Esophagus squamous epithelium (tissue), 4 donors: ENCODE results near the gene PKD2.

ENCODE experiments used
- CTCF ChIP-seq, 6 experiments: fragments of 450-650 bp in 4 of 6; fragments of 200-600 bp in 2 of 6; sonication (generic) in 2 of 6; IDR thresholded peaks; one replicate each; pipeline ENCODE4 v1.5.1; 2016 to 2019; ENCODE audit warnings: antibody characterized with exemption in 6 of 6, mild to moderate bottlenecking in 4 of 6, moderate library complexity in 4 of 6
- POLR2A ChIP-seq, 4 donors: fragments of 450-650 bp; IDR thresholded peaks; one replicate each; pipeline ENCODE4 v1.6.1; 2017; ENCODE audit warnings: antibody characterized with exemption in 4 of 4, mild to moderate bottlenecking in 4 of 4, moderate library complexity in 3 of 4

- TF ChIP-seq CTCF (IDR thresholded peaks at IDR 0.05) = no peak
- TF ChIP-seq POLR2A (IDR thresholded peaks at IDR 0.05) = no peak
These were observed 20.5 kb downstream of the PKD2 start for GRCh38 chr4:88027611-88028608.
